ENCODE results near the gene CD3G. TPM values are rescaled to one million over a fixed set of nuclear protein-coding genes. Genes with fewer than 3 reads are reported as not detected.
"Not testable (repeated sequence)": the region's sequence is repeated elsewhere in the genome, so short reads cannot be mapped to it uniquely, and the experiment has no call there.

The CD3G gene
- total RNA-seq, 2 donors from 2014 or later, result not detected

- Histone ChIP-seq H3K27me3 (no peaks in the 10 kb centered on the region), H3K4me3 (peak overlapping the region; percentile 76 to 92), H3K9me3 (no peaks in the 10 kb centered on the region), H3K4me1 (peaks cover 32% of the 10 kb centered on the region), H3K36me3 (replicated peaks in 1 of 2; ENCODE audit: insufficient read depth in 1 of 2, low read depth in 2 of 2) (peaks cover 0 to 2% of the 10 kb centered on the region in 2 donors), H3K27ac (peak overlapping the region; percentile 68 to 92 (median 86))
- DNase-seq (no peak), ATAC-seq (peak; percentile 3)
- TF ChIP-seq CTCF (IDR thresholded peaks at IDR 0.05) (no peak), POLR2A (IDR thresholded peaks at IDR 0.05) (no peak)
- intact Hi-C loops (cut with DNase I), result no loop called here
- 1% methylated on average over 22 of the region's 22 CpGs for WGBS, 2 donors
Measured at GRCh38 chr11:118401880-118402590, 57.9 kb downstream of the CD3G start.

GRCh38 chr11:118402594-118402993, 58.5 kb downstream of the CD3G start:
- peak overlapping the region in 1 of 2 donors; percentile 92 for H3K4me3 ChIP-seq
- peak overlapping the region in 2 of 4 donors; percentile 89 to 92 for H3K27ac ChIP-seq
- 69 to 73% methylated on average over 7 of the region's 7 CpGs for WGBS, 2 donors
- H3K36me3 ChIP-seq (replicated peaks in 1 of 2; ENCODE audit: insufficient read depth in 1 of 2, low read depth in 2 of 2); ATAC-seq; DNase-seq; intact Hi-C loops (cut with DNase I); H3K9me3 ChIP-seq; H3K27me3 ChIP-seq: not testable (repeated sequence)
- peaks cover 32% of the 10 kb centered on the region for H3K4me1 ChIP-seq

Small RNA genes lying within 50 kb of the gene (small RNA-seq; reads per million reads assigned to genes)
- gene AP001582.1, result not detected

Other genes starting within 250 kb of the CD3G start
- gene SCN4B, start 191.5 kb upstream of the CD3G start, total RNA-seq, result 1 to 10 TPM in 1 of 2 donors, under 1 TPM in 1; 0.33 to 1.6 TPM
- under 1 TPM in 1 of 2 donors, not detected in 1; under 0.01 TPM for gene SCN2B, start 167.7 kb upstream of the CD3G start, total RNA-seq
- gene JAML, start 119.3 kb upstream of the CD3G start, total RNA-seq, result 1 to 10 TPM in 1 of 2 donors, under 1 TPM in 1; 0.99 to 4.9 TPM
- gene MPZL3, start 92.0 kb upstream of the CD3G start, total RNA-seq, result 1 to 10 TPM; 4.0 to 8.0 TPM
- gene MPZL2, start 80.0 kb upstream of the CD3G start, total RNA-seq, result 10 to 100 TPM; 19.7 to 48.5 TPM
- gene CD3E, start 39.6 kb upstream of the CD3G start, total RNA-seq, result 1 to 10 TPM in 1 of 2 donors, under 1 TPM in 1; 0.99 to 3.1 TPM
- gene CD3D, start 1.6 kb upstream of the CD3G start, total RNA-seq, result 1 to 10 TPM in 1 of 2 donors, not detected in 1; 1.6 TPM
- gene UBE4A, start 15.3 kb downstream of the CD3G start, total RNA-seq, result 10 to 100 TPM; 29.6 to 31.3 TPM
- 10 to 100 TPM; 45.2 to 91.3 TPM for gene ATP5MG, start 57.3 kb downstream of the CD3G start, total RNA-seq
- 100 to 1,000 TPM in 1 of 2 donors, 10 to 100 TPM in 1; 62.6 to 209 TPM for gene KMT2A, start 92.1 kb downstream of the CD3G start, total RNA-seq
- gene TTC36, start 183.1 kb downstream of the CD3G start, total RNA-seq, result not detected
- gene TMEM25, start 186.8 kb downstream of the CD3G start, total RNA-seq, result 10 to 100 TPM; 35.5 to 39.6 TPM
- 10 to 100 TPM; 17.1 to 24.6 TPM for gene IFT46, start 221.6 kb downstream of the CD3G start, total RNA-seq
- gene ARCN1, start 228.1 kb downstream of the CD3G start, total RNA-seq, result 10 to 100 TPM; 49.8 to 64.3 TPM